Hematopoietic multipotent progenitor cell treated with erythropoietin and hydrocortisone succinate and interleukin-3 and kit ligand, for 15 days (in vitro differentiated cells): Measurements from ENCODE around the gene F2RL3.

Source experiments
- DNase-seq: peaks from one replicate; pipeline ENCODE4 v3.0.0-alpha.2; 2015; ENCODE audit warnings: low spot score

F2RL3 gene

GRCh38 chr19:16895467-16896145 lies 6.8 kb downstream of the F2RL3 start:
- DNase-seq, result no peak

- DNase-seq, result no peak
Measured at GRCh38 chr19:16896146-16897028, 7.6 kb downstream of the F2RL3 start.

GRCh38 chr19:16897029-16897855 lies 8.4 kb downstream of the F2RL3 start:
- DNase-seq, result peak; percentile 72

GRCh38 chr19:16897856-16898161 lies 9.0 kb downstream of the F2RL3 start:
- DNase-seq, result no peak

GRCh38 chr19:16898361-16899015 lies 9.7 kb downstream of the F2RL3 start:
- no peak for DNase-seq

GRCh38 chr19:16899566-16900075 lies 10.8 kb downstream of the F2RL3 start:
- no peak for DNase-seq

- DNase-seq, result no peak
Measured at GRCh38 chr19:16901491-16902175, 12.8 kb downstream of the F2RL3 start.

GRCh38 chr19:16902545-16902944 lies 13.7 kb downstream of the F2RL3 start:
- no peak for DNase-seq

- DNase-seq, result no peak
Measured at GRCh38 chr19:16903347-16903746, 14.5 kb downstream of the F2RL3 start.

- no peak for DNase-seq
Measured at GRCh38 chr19:16904599-16904998, 15.8 kb downstream of the F2RL3 start.

GRCh38 chr19:16908759-16909158 lies 20.0 kb downstream of the F2RL3 start:
- DNase-seq, result no peak

- no peak for DNase-seq
Measured at GRCh38 chr19:16911046-16911445, 22.2 kb downstream of the F2RL3 start.

GRCh38 chr19:16912780-16913179 lies 24.0 kb downstream of the F2RL3 start:
- no peak for DNase-seq

- DNase-seq, result no peak
Measured at GRCh38 chr19:16914421-16914820, 25.6 kb downstream of the F2RL3 start.

GRCh38 chr19:16915135-16915534 lies 26.3 kb downstream of the F2RL3 start:
- DNase-seq, result no peak

- no peak for DNase-seq
Measured at GRCh38 chr19:16915734-16916133, 26.9 kb downstream of the F2RL3 start.

- DNase-seq, result no peak
Measured at GRCh38 chr19:16917401-16917800, 28.6 kb downstream of the F2RL3 start.

GRCh38 chr19:16919496-16919895 lies 30.7 kb downstream of the F2RL3 start:
- DNase-seq, result no peak

GRCh38 chr19:16920816-16921529 lies 32.2 kb downstream of the F2RL3 start:
- peak; percentile 62 for DNase-seq

GRCh38 chr19:16921766-16922591 lies 33.2 kb downstream of the F2RL3 start:
- no peak for DNase-seq
